Activated naive CD4-positive, alpha-beta T cell treated with anti-CD3 and anti-CD28 coated beads, Interleukin-2, amount 50 U/mL, for 72 hours (primary cell): ENCODE results near the gene IKBKE. TPM values are rescaled to one million over a fixed set of nuclear protein-coding genes. Genes with fewer than 3 reads are reported as not detected.

Source experiments
- ATAC-seq, 2 donors: fragments of 150-1000 bp; cut with Tn5 transposase; 2 replicates each; pipeline ENCODE4 v1.10.0; 2021; ENCODE audit warnings: mild to moderate bottlenecking in 2 of 2, moderate library complexity in 2 of 2
- DNase-seq, 2 donors: peaks; one replicate each; pipeline ENCODE4 v3.0.0; 2021 to 2022; ENCODE audit warnings: low spot score in 2 of 2
- H3K27ac Mint-ChIP-seq, 2 donors: one replicate each; pipeline ENCODE4 v1.8.0; 2022; ENCODE audit warnings: mild to moderate bottlenecking in 2 of 2, mixed read lengths in 2 of 2
- H3K36me3 Mint-ChIP-seq, 2 donors: one replicate each; pipeline ENCODE4 v1.8.0; 2022; ENCODE audit warnings: mixed read lengths in 2 of 2
- H3K9me3 Mint-ChIP-seq, 2 donors: one replicate each; pipeline ENCODE4 v1.8.0; 2022; ENCODE audit warnings: mixed read lengths in 2 of 2
- total RNA-seq, 2 donors: library from RNA; stranded (reverse); gene quantifications; one replicate each; pipeline ENCODE4 v1.2.3, GENCODE V29; 2022

Gene IKBKE
- total RNA-seq, 2 donors from 2014 or later = 4.5 to 40.7 TPM

GRCh38 chr1:206497774-206498173 is 27.5 kb downstream of the IKBKE start:
- H3K27ac Mint-ChIP-seq = peak overlapping the region; percentile 44 to 81
- H3K9me3 Mint-ChIP-seq = no peaks in the 10 kb centered on the region
- DNase-seq (no peak), ATAC-seq (no peak)
- H3K36me3 Mint-ChIP-seq = peaks cover 7% of the 10 kb centered on the region in 2 donors

- no peaks in the 10 kb centered on the region for H3K9me3 Mint-ChIP-seq
- no peak for ATAC-seq
- peaks cover 7% of the 10 kb centered on the region in 2 donors for H3K36me3 Mint-ChIP-seq
- peak overlapping the region; percentile 44 to 81 for H3K27ac Mint-ChIP-seq
- DNase-seq = no peak
These were observed 28.4 kb downstream of the IKBKE start for GRCh38 chr1:206498685-206499084.

DNA sequence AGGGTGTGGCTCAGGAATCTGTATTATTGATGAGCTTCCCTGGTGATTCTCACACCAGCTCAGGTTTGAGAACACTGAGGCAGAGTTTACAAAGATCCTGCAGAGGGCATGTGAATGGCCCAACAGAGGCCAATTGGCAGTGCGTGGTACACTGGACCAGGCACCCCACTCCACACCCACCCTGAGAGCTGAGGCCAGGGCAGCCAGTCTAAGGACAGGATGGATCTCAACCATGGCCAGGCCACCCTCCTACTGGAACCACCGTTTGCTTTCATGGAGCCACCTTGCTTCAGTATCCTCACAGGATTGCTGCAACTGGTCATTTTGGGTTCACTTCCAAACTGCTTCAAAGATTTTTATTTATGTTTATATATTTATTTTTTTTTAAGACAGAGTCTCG is 29.8 kb downstream of the IKBKE start:
- H3K9me3 Mint-ChIP-seq = no peaks in the 10 kb centered on the region
- DNase-seq (no peak), ATAC-seq (no peak)
- H3K27ac Mint-ChIP-seq = no peak overlapping the region
- peaks cover 7% of the 10 kb centered on the region in 2 donors for H3K36me3 Mint-ChIP-seq

- H3K27ac Mint-ChIP-seq = no peak overlapping the region
- H3K36me3 Mint-ChIP-seq = no peaks in the 10 kb centered on the region
- ATAC-seq (no peak), DNase-seq (no peak)
- no peaks in the 10 kb centered on the region for H3K9me3 Mint-ChIP-seq
These were observed 31.6 kb downstream of the IKBKE start for GRCh38 chr1:206501881-206502280.

- no peak for ATAC-seq
- H3K36me3 Mint-ChIP-seq = no peaks in the 10 kb centered on the region
These were observed 32.1 kb downstream of the IKBKE start for GRCh38 chr1:206502403-206502802.

DNA sequence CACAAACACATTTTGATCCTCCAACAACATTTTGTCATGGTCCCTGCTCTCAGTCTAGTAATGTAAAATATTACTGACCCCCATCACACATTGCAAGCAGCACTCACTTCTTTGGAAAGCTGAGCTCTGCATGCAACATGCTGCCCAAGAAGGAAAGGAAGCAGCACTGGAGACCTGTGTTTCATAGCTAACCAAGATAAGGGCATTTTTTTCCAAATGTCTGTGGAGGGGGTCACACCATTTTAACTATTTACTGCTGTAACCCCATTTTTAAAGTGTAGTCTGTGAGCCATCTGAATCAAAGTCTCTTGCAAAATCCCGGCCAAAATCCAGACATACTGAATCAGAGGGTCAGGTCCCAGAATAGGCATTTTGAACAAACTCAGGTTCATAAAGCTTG is 32.5 kb downstream of the IKBKE start:
- Mint-ChIP-seq H3K36me3 (no peaks in the 10 kb centered on the region), H3K27ac (no peak overlapping the region), H3K9me3 (no peaks in the 10 kb centered on the region)
- ATAC-seq (no peak), DNase-seq (no peak)

More at GRCh38 chr1:206502403-206502802, 32.1 kb downstream of the IKBKE start:
- no peak overlapping the region for H3K27ac Mint-ChIP-seq
- H3K9me3 Mint-ChIP-seq = no peaks in the 10 kb centered on the region
- DNase-seq = no peak

DNA sequence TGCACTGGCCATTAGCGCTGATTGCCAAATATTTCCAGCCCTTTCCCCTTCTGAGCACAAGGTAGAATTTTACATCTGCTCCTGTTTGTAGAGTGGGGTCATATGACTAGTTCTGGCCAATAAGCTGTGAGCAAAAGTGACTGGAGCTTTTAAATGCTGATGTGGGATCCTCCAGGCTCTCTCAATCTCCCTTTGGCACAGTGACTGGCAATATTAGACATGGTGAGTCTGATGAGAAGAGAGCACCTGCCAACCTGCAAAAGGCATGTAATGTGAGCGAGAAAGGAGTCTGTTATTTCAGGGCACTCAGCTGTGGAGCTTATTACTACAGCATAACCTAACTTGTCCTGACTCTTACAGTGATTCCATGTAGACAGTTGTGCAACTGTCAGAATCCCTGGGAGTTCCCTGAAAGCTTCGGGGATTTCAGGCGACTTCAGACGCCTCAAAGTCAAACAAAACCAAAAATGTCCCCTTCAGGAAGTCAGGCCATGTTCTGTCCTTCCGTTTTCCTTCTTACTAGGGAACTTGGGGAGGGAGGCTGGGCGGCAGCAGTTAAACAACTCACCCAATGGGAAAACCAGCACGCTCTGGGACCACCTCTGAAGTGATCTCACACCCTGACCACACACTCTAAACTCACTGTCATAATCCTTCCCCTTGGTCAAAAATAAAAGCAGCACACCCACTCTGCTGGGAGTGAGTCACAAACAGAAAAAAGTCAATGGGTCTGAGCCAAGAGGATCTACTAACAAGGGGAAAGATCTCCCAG is 33.5 kb downstream of the IKBKE start:
- Mint-ChIP-seq H3K27ac (no peak overlapping the region), H3K9me3 (no peaks in the 10 kb centered on the region), H3K36me3 (no peaks in the 10 kb centered on the region)
- DNase-seq (peak; percentile 40 to 81), ATAC-seq (peak; percentile 73 to 84)

DNA sequence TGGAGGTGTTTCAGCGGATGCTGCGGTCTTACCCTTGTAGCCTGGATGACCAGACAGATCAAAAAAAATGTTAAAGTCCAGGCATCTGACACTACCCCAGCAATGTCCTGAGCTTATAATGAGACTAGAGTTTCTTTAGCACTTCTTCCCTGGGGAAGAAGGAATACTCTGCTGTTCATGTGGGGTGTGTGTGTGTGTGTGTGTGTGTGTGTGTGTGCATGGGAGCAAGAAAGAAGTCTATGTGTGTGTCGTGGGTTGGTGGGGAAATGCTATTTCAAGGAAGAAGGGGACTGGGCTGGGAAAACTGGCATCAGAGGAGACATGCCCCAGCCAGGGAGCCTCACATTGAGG is 34.1 kb downstream of the IKBKE start:
- DNase-seq (no peak), ATAC-seq (no peak)
- Mint-ChIP-seq H3K36me3 (peaks cover 0 to 5% of the 10 kb centered on the region in 2 donors), H3K9me3 (no peaks in the 10 kb centered on the region), H3K27ac (no peak overlapping the region)

DNA sequence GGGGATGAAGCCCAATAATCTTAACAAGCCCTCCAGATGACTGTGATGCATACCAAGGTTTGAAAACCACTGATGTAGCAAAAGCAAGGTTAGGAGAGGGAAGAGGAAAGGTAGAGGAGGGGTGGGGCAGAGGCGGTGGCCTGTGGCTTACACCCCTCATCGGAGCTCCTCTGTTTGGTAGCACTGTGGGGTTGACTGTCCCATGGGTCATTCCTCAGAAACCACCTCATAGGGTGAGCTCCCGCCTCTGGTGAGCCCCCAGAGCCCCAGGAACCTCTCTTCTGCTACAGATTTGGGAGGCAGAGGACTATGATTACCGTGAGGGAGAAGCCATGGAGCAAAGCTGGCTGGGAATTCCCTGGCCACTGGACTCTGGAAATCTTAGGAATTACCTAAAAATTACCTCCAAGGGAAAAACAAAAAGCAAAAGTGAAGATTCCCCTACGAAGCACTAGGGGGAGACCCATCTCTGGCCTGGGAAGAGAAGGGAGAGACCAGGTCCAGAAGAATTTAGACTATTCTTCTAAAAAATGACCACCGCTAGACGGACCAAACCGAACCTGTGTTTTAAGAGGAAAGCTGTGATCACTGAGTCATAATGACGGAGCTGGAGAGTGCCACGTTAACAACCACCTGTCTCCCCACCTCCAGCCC is 35.6 kb downstream of the IKBKE start:
- Mint-ChIP-seq H3K9me3 (no peaks in the 10 kb centered on the region), H3K27ac (peak overlapping the region; percentile 38 to 94), H3K36me3 (peaks cover 0 to 5% of the 10 kb centered on the region in 2 donors)
- ATAC-seq (no peak), DNase-seq (no peak)

- DNase-seq = peak; percentile 35 to 77
- Mint-ChIP-seq H3K27ac (peak overlapping the region; percentile 36 to 38), H3K36me3 (peaks cover 0 to 5% of the 10 kb centered on the region in 2 donors), H3K9me3 (no peaks in the 10 kb centered on the region)
- ATAC-seq = peak; percentile 25 to 38
These were observed 36.4 kb downstream of the IKBKE start for GRCh38 chr1:206506405-206507283.

DNA sequence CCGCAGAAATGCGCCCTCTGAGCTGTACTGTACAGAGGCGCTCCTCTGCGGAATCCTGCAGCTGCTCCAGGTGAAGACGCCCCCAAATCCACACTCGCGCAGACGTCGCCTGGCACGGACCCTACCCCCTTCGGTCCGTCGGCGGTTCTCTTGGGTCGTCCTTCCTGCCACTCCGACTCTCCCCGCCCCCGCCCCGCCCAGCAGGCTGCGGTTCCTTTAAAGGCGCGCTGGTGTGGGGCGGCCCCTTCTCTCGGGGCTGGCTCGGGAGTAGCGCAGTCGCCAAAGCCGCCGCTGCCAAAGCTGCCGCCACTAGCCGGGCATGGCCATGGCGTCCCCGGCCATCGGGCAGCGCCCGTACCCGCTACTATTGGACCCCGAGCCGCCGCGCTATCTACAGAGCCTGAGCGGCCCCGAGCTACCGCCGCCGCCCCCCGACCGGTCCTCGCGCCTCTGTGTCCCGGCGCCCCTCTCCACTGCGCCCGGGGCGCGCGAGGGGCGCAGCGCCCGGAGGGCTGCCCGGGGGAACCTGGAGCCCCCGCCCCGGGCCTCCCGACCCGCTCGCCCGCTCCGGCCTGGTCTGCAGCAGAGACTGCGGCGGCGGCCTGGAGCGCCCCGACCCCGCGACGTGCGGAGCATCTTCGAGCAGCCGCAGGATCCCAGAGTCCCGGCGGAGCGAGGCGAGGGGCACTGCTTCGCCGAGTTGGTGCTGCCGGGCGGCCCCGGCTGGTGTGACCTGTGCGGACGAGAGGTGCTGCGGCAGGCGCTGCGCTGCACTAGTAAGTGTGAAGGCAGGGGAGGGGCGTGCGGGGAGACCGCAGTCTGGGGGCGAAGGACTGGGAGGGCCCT is 37.2 kb downstream of the IKBKE start, which contains the start of gene RASSF5:
TSS of gene RASSF5 (plus strand) at position 248 of the 846 bp plus-strand sequence. CDS start at position 320, 72 bp downstream.
- H3K27ac Mint-ChIP-seq = peak within 1 kb of the TSS; percentile 36 to 38
- no peaks in the 10 kb centered on the region for H3K9me3 Mint-ChIP-seq
- ATAC-seq (peak; percentile 76 to 82), DNase-seq (peak; percentile 89 to 90)
- peaks cover 0 to 5% of the 10 kb centered on the region in 2 donors for H3K36me3 Mint-ChIP-seq

GRCh38 chr1:206508130-206508889 is 38.0 kb downstream of the IKBKE start:
- ATAC-seq (no peak), DNase-seq (no peak)
- no peak overlapping the region for H3K27ac Mint-ChIP-seq
- peaks cover 0 to 5% of the 10 kb centered on the region in 2 donors for H3K36me3 Mint-ChIP-seq
- H3K9me3 Mint-ChIP-seq = no peaks in the 10 kb centered on the region

DNA sequence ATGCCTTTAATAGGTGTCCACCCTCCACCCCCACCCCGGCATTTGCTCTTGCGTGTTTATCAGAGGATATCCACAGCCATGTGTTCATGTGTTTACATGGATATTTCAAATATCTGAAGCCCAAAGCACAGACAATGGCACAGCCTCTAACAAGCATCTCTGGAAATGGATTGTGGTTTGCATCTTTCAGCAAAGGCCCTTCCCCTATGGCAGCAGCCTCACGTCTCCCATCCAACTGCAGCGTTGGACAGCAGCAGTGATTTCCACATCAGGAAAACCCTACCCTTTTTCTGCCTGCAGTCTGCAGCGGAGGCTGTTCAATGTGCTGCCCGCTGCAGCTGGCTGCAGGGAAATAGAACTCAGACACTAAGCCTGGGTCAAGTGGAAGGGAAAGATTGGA is 38.7 kb downstream of the IKBKE start:
- H3K27ac Mint-ChIP-seq = no peak overlapping the region
- DNase-seq = no peak
- peaks cover 0 to 5% of the 10 kb centered on the region in 2 donors for H3K36me3 Mint-ChIP-seq
- ATAC-seq = no peak
- H3K9me3 Mint-ChIP-seq = no peaks in the 10 kb centered on the region

DNA sequence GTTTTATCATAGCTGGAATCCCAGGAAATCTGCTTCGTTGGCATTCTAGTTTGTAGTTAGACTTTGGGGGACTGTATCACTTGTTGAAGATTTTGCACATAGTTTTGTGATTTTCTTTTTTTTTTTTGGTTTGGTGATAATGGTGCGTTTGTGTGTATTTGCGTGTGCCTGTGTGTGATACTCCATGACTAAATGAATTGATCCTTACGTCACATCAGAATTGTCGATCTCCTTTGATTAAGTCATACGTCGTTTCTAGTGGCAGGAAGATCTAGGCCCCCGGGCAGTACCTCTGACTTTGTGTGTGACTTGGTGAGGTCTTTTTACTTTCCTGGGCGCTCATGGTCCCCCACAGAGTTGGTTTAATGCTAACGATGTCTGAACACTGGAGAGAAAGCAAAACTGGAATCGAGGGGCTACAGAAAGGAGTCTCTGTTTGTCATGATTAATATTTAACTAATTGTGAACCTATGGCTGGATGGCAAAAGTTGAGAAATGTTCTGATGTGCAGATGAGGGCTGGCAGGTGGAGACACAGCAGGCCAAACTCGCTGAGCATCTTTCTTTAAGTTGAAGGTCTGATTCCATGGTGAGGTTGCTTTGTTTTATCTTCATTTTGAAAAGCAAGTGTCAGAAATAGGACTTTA is 39.5 kb downstream of the IKBKE start:
- Mint-ChIP-seq H3K36me3 (peaks cover 0 to 5% of the 10 kb centered on the region in 2 donors), H3K9me3 (no peaks in the 10 kb centered on the region), H3K27ac (no peak overlapping the region)
- ATAC-seq = no peak
- no peak for DNase-seq

DNA sequence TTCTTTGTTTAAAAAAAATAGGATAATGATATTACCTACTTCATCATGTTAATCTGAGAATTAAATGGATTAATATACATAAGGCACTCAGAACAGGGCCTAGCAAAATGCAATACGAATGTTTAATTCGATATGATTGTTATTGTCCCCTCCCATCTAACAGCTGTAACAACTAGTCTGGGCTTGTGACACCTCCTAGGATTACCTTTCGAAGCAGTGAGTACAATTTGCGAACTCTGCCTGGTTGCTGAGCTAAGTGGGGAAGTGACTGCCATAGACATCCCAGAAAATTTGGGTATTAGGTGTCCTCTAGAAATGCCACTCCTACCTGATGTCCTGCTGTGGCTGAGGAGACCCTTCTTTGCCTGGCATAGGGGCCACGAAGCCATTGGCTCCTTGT is 40.1 kb downstream of the IKBKE start:
- H3K27ac Mint-ChIP-seq = no peak overlapping the region

More for the DNA sequence above, 40.1 kb downstream of the IKBKE start:
- no peak for DNase-seq
- no peaks in the 10 kb centered on the region for H3K9me3 Mint-ChIP-seq
- peaks cover 0 to 5% of the 10 kb centered on the region in 2 donors for H3K36me3 Mint-ChIP-seq
- no peak for ATAC-seq
